Astrocyte (in vitro differentiated cells and primary cell): ENCODE results near the gene MYO5A. TPM values are rescaled to one million over a fixed set of nuclear protein-coding genes. Genes with fewer than 3 reads are reported as not detected.

Experiments used
- DNase-seq: peaks from one replicate; pipeline ENCODE4 v3.0.0-alpha.2; 2010; ENCODE audit warnings: low read depth
- FAIRE-seq: peaks from 2 replicates; lab custom pipeline; 2011; peaks lifted over from hg19 to GRCh38; lab: Jason Lieb, UNC
- H2AFZ ChIP-seq: 2 replicates; pipeline ENCODE4 v1.6.0; 2012; ENCODE audit warnings: low read depth, low read length, inconsistent platforms
- H3K27ac ChIP-seq: 2 replicates; pipeline ENCODE4 v1.5.1; 2011; ENCODE audit warnings: low read depth, low read length, inconsistent platforms
- H3K27me3 ChIP-seq: 2 replicates; pipeline ENCODE4 v1.6.0; 2011; ENCODE audit warnings: low read length, inconsistent platforms; ENCODE audit not compliant: insufficient read depth
- H3K36me3 ChIP-seq: 2 replicates; pipeline ENCODE4 v1.5.1; 2011; ENCODE audit warnings: low read length, inconsistent platforms; ENCODE audit not compliant: insufficient read depth
- H3K4me1 ChIP-seq: 2 replicates; pipeline ENCODE4 v1.5.1; 2011; ENCODE audit warnings: low read length, inconsistent platforms; ENCODE audit not compliant: insufficient read depth
- H3K4me2 ChIP-seq: 2 replicates; pipeline ENCODE4 v1.6.0; 2012; ENCODE audit warnings: low read length, inconsistent platforms
- H3K4me3 ChIP-seq: 2 replicates; pipeline ENCODE4 v1.5.1; 2011; ENCODE audit warnings: low read depth, mild to moderate bottlenecking, low read length, inconsistent platforms; ENCODE audit not compliant: insufficient read depth
- H3K79me2 ChIP-seq: 2 replicates; pipeline ENCODE4 v1.6.0; 2012; ENCODE audit warnings: mild to moderate bottlenecking, low read length, inconsistent platforms; ENCODE audit not compliant: insufficient read depth
- H3K9ac ChIP-seq: 2 replicates; pipeline ENCODE4 v1.6.0; 2012; ENCODE audit warnings: mild to moderate bottlenecking, low read length, inconsistent platforms
- H3K9me3 ChIP-seq: 2 replicates; pipeline ENCODE4 v1.5.1; 2012; ENCODE audit warnings: low read depth, mild to moderate bottlenecking, low read length, inconsistent platforms; ENCODE audit not compliant: insufficient read depth
- H4K20me1 ChIP-seq: 2 replicates; pipeline ENCODE4 v1.6.0; 2012; ENCODE audit warnings: low read length, inconsistent platforms; ENCODE audit not compliant: insufficient read depth
- H3K27ac Mint-ChIP-seq: one replicate; pipeline ENCODE4 v1.8.0; 2021; ENCODE audit warnings: mild to moderate bottlenecking, mixed read lengths; ENCODE audit not compliant: unreplicated experiment
- H3K27me3 Mint-ChIP-seq: one replicate; pipeline ENCODE4 v1.8.0; 2021; ENCODE audit warnings: low read depth, mixed read lengths; ENCODE audit not compliant: unreplicated experiment
- H3K36me3 Mint-ChIP-seq: one replicate; pipeline ENCODE4 v1.8.0; 2021; ENCODE audit warnings: low read depth, mixed read lengths; ENCODE audit not compliant: unreplicated experiment
- H3K4me1 Mint-ChIP-seq: one replicate; pipeline ENCODE4 v1.8.0; 2021; ENCODE audit warnings: low read depth, mixed read lengths; ENCODE audit not compliant: unreplicated experiment
- H3K4me3 Mint-ChIP-seq: one replicate; pipeline ENCODE4 v1.8.0; 2021; ENCODE audit warnings: mild to moderate bottlenecking, moderate library complexity, mixed read lengths; ENCODE audit not compliant: unreplicated experiment
- H3K9me3 Mint-ChIP-seq: one replicate; pipeline ENCODE4 v1.8.0; 2021; ENCODE audit warnings: mild to moderate bottlenecking, mixed read lengths; ENCODE audit not compliant: unreplicated experiment
- CTCF ChIP-seq: IDR thresholded peaks from 2 replicates; pipeline ENCODE4 v1.5.1; 2011; ENCODE audit warnings: low read depth, mild to moderate bottlenecking, inconsistent platforms, low read length, moderate library complexity; ENCODE audit not compliant: insufficient read depth
- EZH2 ChIP-seq: IDR thresholded peaks from 2 replicates; pipeline ENCODE4 v1.6.1; 2012; ENCODE audit warnings: mild to moderate bottlenecking, low read length, inconsistent platforms; ENCODE audit not compliant: insufficient read depth
- total RNA-seq: library from RNA; stranded (reverse); gene quantifications from 2 replicates; pipeline ENCODE4 v1.2.1, GENCODE V29; 2021

MYO5A gene
- total RNA-seq, 1 donor from 2014 or later = 47.6 TPM

GRCh38 chr15:52415628-52416027 is 113.1 kb downstream of the MYO5A start:
- FAIRE-seq = no peak
- H3K27ac Mint-ChIP-seq = no peak overlapping the region
- TF ChIP-seq CTCF (no peak), EZH2 (no peak)

GRCh38 chr15:52414936-52415335 is 113.7 kb downstream of the MYO5A start:
- Mint-ChIP-seq H3K4me3 (no peak overlapping the region), H3K4me1 (no peaks in the 10 kb centered on the region)

More at GRCh38 chr15:52415628-52416027, 113.1 kb downstream of the MYO5A start:
- Histone ChIP-seq H3K9me3 (no peaks in the 10 kb centered on the region), H3K27ac (no peak overlapping the region), H2AFZ (no peak overlapping the region), H3K79me2 (no peaks in the 10 kb centered on the region), H3K9ac (no peak overlapping the region), H3K27me3 (no peaks in the 10 kb centered on the region), H3K4me3 (no peak overlapping the region), H3K4me1 (no peaks in the 10 kb centered on the region), H3K36me3 (no peaks in the 10 kb centered on the region), H4K20me1 (no peaks in the 10 kb centered on the region), H3K4me2 (no peak overlapping the region)
- H3K27me3 Mint-ChIP-seq = no peaks in the 10 kb centered on the region
- H3K4me1 Mint-ChIP-seq = no peaks in the 10 kb centered on the region
- peaks cover 4% of the 10 kb centered on the region for H3K36me3 Mint-ChIP-seq
- no peaks in the 10 kb centered on the region for H3K9me3 Mint-ChIP-seq
- H3K4me3 Mint-ChIP-seq = no peak overlapping the region
- DNase-seq = no peak

More at GRCh38 chr15:52414936-52415335, 113.7 kb downstream of the MYO5A start:
- no peak overlapping the region for H3K4me3 ChIP-seq
- Mint-ChIP-seq H3K9me3 (no peaks in the 10 kb centered on the region), H3K27me3 (no peaks in the 10 kb centered on the region), H3K36me3 (peaks cover 4% of the 10 kb centered on the region), H3K27ac (no peak overlapping the region)
- TF ChIP-seq EZH2 (no peak), CTCF (no peak)
- H3K79me2 ChIP-seq = no peaks in the 10 kb centered on the region
- H3K27me3 ChIP-seq = no peaks in the 10 kb centered on the region
- DNase-seq = no peak
- FAIRE-seq = no peak
- no peaks in the 10 kb centered on the region for H3K4me1 ChIP-seq
- no peak overlapping the region for H3K27ac ChIP-seq
- H3K4me2 ChIP-seq = no peak overlapping the region
- H3K36me3 ChIP-seq = no peaks in the 10 kb centered on the region
- H3K9me3 ChIP-seq = no peaks in the 10 kb centered on the region
- H3K9ac ChIP-seq = no peak overlapping the region
- H4K20me1 ChIP-seq = no peaks in the 10 kb centered on the region
- no peak overlapping the region for H2AFZ ChIP-seq
